Stomach (tissue), 9 donors: ENCODE results near the gene HCFC1. TPM values are rescaled to one million over a fixed set of nuclear protein-coding genes. Genes with fewer than 3 reads are reported as not detected.

Experiments
- DNase-seq, 2 donors: peaks; one replicate each; pipeline versions ENCODE4 v3.0.0 to v3.0.0-alpha.2; 2013 to 2019
- H3K27ac ChIP-seq, 5 donors: fragments of 200-600 bp in 4 of 5; sonication (generic) in 4 of 5; one replicate each; pipeline ENCODE4 v1.5.1; 2013 to 2019; ENCODE audit warnings: mild to moderate bottlenecking in 1 of 5, moderate library complexity in 1 of 5
- H3K27me3 ChIP-seq, 3 donors: fragments of 200-600 bp; sonication (generic); one replicate each; pipeline ENCODE4 v1.5.1; 2017 to 2019; ENCODE audit warnings: mixed run types in 1 of 3
- H3K36me3 ChIP-seq, 4 donors: fragments of 200-600 bp; sonication (generic); 1 replicate in 3 of 4; 2 replicates in 1 of 4; pipeline ENCODE4 v1.5.1; 2016 to 2019
- H3K4me1 ChIP-seq, 4 donors: fragments of 200-600 bp; sonication (generic); one replicate each; pipeline ENCODE4 v1.5.1; 2016 to 2019
- H3K4me3 ChIP-seq, 4 donors: fragments of 200-600 bp; sonication (generic) in 3 of 4; one replicate each; pipeline ENCODE4 v1.5.1; 2016 to 2019; ENCODE audit warnings: mild to moderate bottlenecking in 1 of 4
- H3K9me3 ChIP-seq, 4 donors: fragments of 200-600 bp; sonication (generic); one replicate each; pipeline ENCODE4 v1.5.1; 2016 to 2019
- CTCF ChIP-seq, 7 experiments: fragments of 450-650 bp in 4 of 7; fragments of 200-600 bp in 3 of 7; sonication (generic) in 3 of 7; IDR thresholded peaks; one replicate each; pipeline ENCODE4 v1.5.1; 2016 to 2019; ENCODE audit warnings: antibody characterized with exemption in 7 of 7, control low read depth in 2 of 7, mild to moderate bottlenecking in 1 of 7
- EP300 ChIP-seq: sonication (generic); formaldehyde crosslinking; IDR thresholded peaks from one replicate; pipeline ENCODE4 v1.6.1; 2017; ENCODE audit warnings: antibody characterized with exemption
- POLR2A ChIP-seq, 4 donors: fragments of 450-650 bp; IDR thresholded peaks; one replicate each; pipeline ENCODE4 v1.6.1; 2016; ENCODE audit warnings: antibody characterized with exemption in 4 of 4, control low read depth in 2 of 4, mild to moderate bottlenecking in 1 of 4, moderate library complexity in 1 of 4
- POLR2AphosphoS5 ChIP-seq, 3 donors: sonication (generic); formaldehyde crosslinking; IDR thresholded peaks; one replicate each; pipeline ENCODE4 v1.6.1; 2016; ENCODE audit warnings: antibody characterized with exemption in 3 of 3
- WGBS, 5 donors: extraction: QIAGEN DNeasy Blood & Tissue Kit in 3 of 5; methylation state at CpG; one replicate each; pipeline versions ENCODE4 v1.1.5 to v1.1.7; 2013 to 2018; 5-methylcytosine and 5-hydroxymethylcytosine counted together
- intact Hi-C: fragments of 100-400 bp; cut with DNase I; formaldehyde crosslinking; loops from one replicate; pipeline ENCODE4 v1.15.1; 2023; ENCODE audit warnings: low total_unique reads
- polyA plus RNA-seq, 3 donors: library from polyadenylated mRNA; stranded (reverse); fragments of 200-250 nt; gene quantifications; one replicate each; pipeline ENCODE4 v1.2.3, GENCODE V29; 2013
- total RNA-seq, 5 donors: library from RNA; depleted of rRNA; stranded (reverse); fragments of >200 nt; gene quantifications; one replicate each; pipeline versions ENCODE4 v1.1.0 to v1.2.3, GENCODE V29; 2014 to 2016
- donor health status: healthy with polysubstance abuse.
- donor health status: Bipolar disorder and iron deficiency.
- donor health status: healthy.

The HCFC1 gene
- total and polyA plus RNA-seq, 8 donors = 9.0 to 61.6 (median 17.8) TPM

- H3K4me3 ChIP-seq = no peak overlapping the region
- intact Hi-C loops = loop anchor here (5.0 kb wide), 1 partner anchor 190 kb away; the partner anchor contains the start of gene PLXNB3
- DNase-seq = no peak
- H3K27me3 ChIP-seq = no peaks in the 10 kb centered on the region
- H3K27ac ChIP-seq = peak overlapping the region in 4 of 5 donors; percentile 29 to 79 (median 73)
- no peaks in the 10 kb centered on the region for H3K9me3 ChIP-seq
- peaks cover 37 to 98% (median 91%) of the 10 kb centered on the region in 4 donors for H3K36me3 ChIP-seq
- H3K4me1 ChIP-seq = peaks cover 0 to 43% (median 11%) of the 10 kb centered on the region in 4 donors
- TF ChIP-seq CTCF (IDR thresholded peaks at IDR 0.05) (no peak), POLR2AphosphoS5 (IDR thresholded peaks at IDR 0.05) (no peak), EP300 (no peak)
- 82 to 94% (median 92%) methylated on average over 14 to 32 of the region's 32 CpGs for WGBS, 5 donors
These were observed 19.1 kb downstream of the HCFC1 start for GRCh38 chrX:153952373-153953026.

- no peak for TF ChIP-seq CTCF (IDR thresholded peaks at IDR 0.05)
- TF ChIP-seq POLR2AphosphoS5 (IDR thresholded peaks at IDR 0.05) = no peak
- no peak for TF ChIP-seq POLR2A (IDR thresholded peaks at IDR 0.05)
- no peak for TF ChIP-seq EP300
- intact Hi-C loops = loop anchor here (5.0 kb wide), 1 partner anchor 190 kb away; the partner anchor contains the start of gene PLXNB3
- Histone ChIP-seq H3K9me3 (no peaks in the 10 kb centered on the region), H3K27ac (peak overlapping the region in 4 of 5 donors; percentile 29 to 79 (median 73)), H3K4me1 (peaks cover 0 to 43% (median 14%) of the 10 kb centered on the region in 4 donors), H3K27me3 (no peaks in the 10 kb centered on the region), H3K36me3 (peaks cover 32 to 92% (median 85%) of the 10 kb centered on the region in 4 donors), H3K4me3 (no peak overlapping the region)
- DNase-seq = no peak
- WGBS, 5 donors = 95 to 98% (median 96%) methylated on average over 11 to 28 of the region's 28 CpGs
These were observed 19.8 kb downstream of the HCFC1 start for GRCh38 chrX:153951683-153952372.

DNA sequence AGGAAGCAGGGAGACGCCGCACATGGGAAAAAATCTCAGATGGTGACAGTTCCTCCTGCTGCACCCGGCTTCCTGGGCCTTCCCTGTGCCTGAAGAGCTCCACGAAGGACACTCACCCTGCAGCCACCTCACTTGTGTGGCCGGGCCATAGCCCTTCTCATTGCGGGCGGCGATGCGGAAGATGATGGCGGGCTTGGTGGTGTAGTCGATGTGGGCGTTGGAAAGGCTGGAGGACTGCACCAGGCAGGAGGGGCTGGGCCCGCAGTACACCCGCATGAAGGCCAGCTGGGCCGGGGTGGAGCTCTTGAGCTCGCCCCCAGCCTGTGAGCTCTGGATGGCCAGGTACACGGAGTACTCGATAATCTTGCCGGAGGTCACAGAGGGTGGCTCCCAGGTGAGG is 21.5 kb downstream of the HCFC1 start:
- Histone ChIP-seq H3K4me1 (peaks cover 0 to 43% (median 14%) of the 10 kb centered on the region in 4 donors), H3K27me3 (no peaks in the 10 kb centered on the region), H3K36me3 (peaks cover 28 to 75% (median 68%) of the 10 kb centered on the region in 4 donors), H3K4me3 (no peak overlapping the region), H3K27ac (peak overlapping the region in 3 of 5 donors; percentile 46 to 79 (median 74)), H3K9me3 (no peaks in the 10 kb centered on the region)
- intact Hi-C loops = loop anchor here (5.0 kb wide), 1 partner anchor 188 kb away; the partner anchor contains the start of gene PLXNB3
- no peak for DNase-seq
- TF ChIP-seq CTCF (IDR thresholded peaks at IDR 0.05) = no peak
- no peak for TF ChIP-seq POLR2A (IDR thresholded peaks at IDR 0.05)
- no peak for TF ChIP-seq POLR2AphosphoS5 (IDR thresholded peaks at IDR 0.05)
- TF ChIP-seq EP300 = no peak
- WGBS, 5 donors = 68 to 87% (median 83%) methylated on average over 9 to 19 of the region's 19 CpGs
